Kidney epithelial cell (primary cell): ENCODE results near the gene NTN3. TPM values are rescaled to one million over a fixed set of nuclear protein-coding genes. Genes with fewer than 3 reads are reported as not detected.
"Not testable (repeated sequence)": the region's sequence is repeated elsewhere in the genome, so short reads cannot be mapped to it uniquely, and the experiment has no call there.

ENCODE experiments used
- DNase-seq: peaks from one replicate; pipeline ENCODE4 v3.0.0-alpha.2; 2010; ENCODE audit warnings: low read depth
- H3K27me3 ChIP-seq: 2 replicates; pipeline ENCODE4 v1.6.0; 2011; ENCODE audit warnings: low read length; ENCODE audit not compliant: control insufficient read depth, insufficient read depth
- H3K36me3 ChIP-seq: 2 replicates; pipeline ENCODE4 v1.5.1; 2011; ENCODE audit warnings: low read length; ENCODE audit not compliant: control insufficient read depth, insufficient read depth
- H3K4me3 ChIP-seq: 2 replicates; pipeline ENCODE4 v1.5.1; 2011; ENCODE audit warnings: low read depth, mild to moderate bottlenecking, control low read depth, low read length
- CTCF ChIP-seq: IDR thresholded peaks from 2 replicates; pipeline ENCODE4 v1.5.1; 2011; ENCODE audit warnings: mild to moderate bottlenecking, moderate library complexity, low read length, control low read depth, inconsistent platforms; ENCODE audit not compliant: insufficient read depth, poor library complexity, severe bottlenecking
- total RNA-seq: library from RNA; depleted of rRNA; stranded (reverse); fragments of >200 nt; gene quantifications from 2 replicates; pipeline ENCODE4 v1.2.3, GENCODE V29; 2015

The NTN3 gene
- total RNA-seq, 1 donor from 2014 or later: 0.17 TPM

GRCh38 chr16:2477327-2477726 is 6.2 kb downstream of the NTN3 start:
- H3K4me3 ChIP-seq: no peak overlapping the region
- TF ChIP-seq CTCF: no peak
- H3K27me3 ChIP-seq: peaks cover 1% of the 10 kb centered on the region
- DNase-seq: no peak
- H3K36me3 ChIP-seq: no peaks in the 10 kb centered on the region

DNA sequence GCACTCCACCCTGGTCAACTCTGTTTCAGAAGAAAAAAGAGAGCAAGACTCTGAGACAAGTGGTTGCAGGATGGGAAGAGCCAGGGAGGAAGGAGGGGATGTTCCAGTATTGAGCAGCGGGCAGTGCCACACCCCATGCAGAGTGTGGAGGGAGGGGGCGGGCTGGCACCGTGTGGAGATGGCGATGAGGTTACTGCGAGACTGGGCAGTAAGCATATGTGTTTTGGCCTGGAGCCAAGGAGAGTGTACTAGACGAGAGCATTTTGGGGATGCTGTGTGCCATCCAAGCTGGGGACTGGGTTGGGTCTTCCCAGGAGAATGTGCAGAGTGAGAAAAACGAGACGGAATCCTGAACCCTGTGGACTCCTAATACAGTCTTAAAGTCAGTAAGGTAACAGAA is 7.2 kb downstream of the NTN3 start:
- no peak for DNase-seq

GRCh38 chr16:2479996-2480395 is 8.9 kb downstream of the NTN3 start:
- not testable (repeated sequence) for H3K36me3 ChIP-seq, DNase-seq, H3K27me3 ChIP-seq, H3K4me3 ChIP-seq

More for the DNA sequence above, 7.2 kb downstream of the NTN3 start:
- H3K36me3 ChIP-seq: no peaks in the 10 kb centered on the region
- TF ChIP-seq CTCF: no peak
- no peak overlapping the region for H3K4me3 ChIP-seq
- H3K27me3 ChIP-seq: no peaks in the 10 kb centered on the region

GRCh38 chr16:2480948-2481347 is 9.9 kb downstream of the NTN3 start:
- no peak for DNase-seq
- Histone ChIP-seq H3K27me3 (no peaks in the 10 kb centered on the region), H3K4me3 (no peak overlapping the region), H3K36me3 (no peaks in the 10 kb centered on the region)
- no peak for TF ChIP-seq CTCF

GRCh38 chr16:2481676-2482075 is 10.6 kb downstream of the NTN3 start:
- Histone ChIP-seq H3K36me3 (no peaks in the 10 kb centered on the region), H3K27me3 (no peaks in the 10 kb centered on the region), H3K4me3 (no peak overlapping the region)
- no peak for TF ChIP-seq CTCF
- DNase-seq: no peak

- no peak for DNase-seq
- no peak overlapping the region for H3K4me3 ChIP-seq
- TF ChIP-seq CTCF: no peak
- H3K36me3 ChIP-seq: no peaks in the 10 kb centered on the region
- H3K27me3 ChIP-seq: no peaks in the 10 kb centered on the region
Observed at GRCh38 chr16:2482249-2482648, 11.2 kb downstream of the NTN3 start.
